Measurements from ENCODE around the gene NT5M.
"Not testable (repeated sequence)": the region's sequence is repeated elsewhere in the genome, so short reads cannot be mapped to it uniquely, and the experiment has no call there.

Gene NT5M

DNA sequence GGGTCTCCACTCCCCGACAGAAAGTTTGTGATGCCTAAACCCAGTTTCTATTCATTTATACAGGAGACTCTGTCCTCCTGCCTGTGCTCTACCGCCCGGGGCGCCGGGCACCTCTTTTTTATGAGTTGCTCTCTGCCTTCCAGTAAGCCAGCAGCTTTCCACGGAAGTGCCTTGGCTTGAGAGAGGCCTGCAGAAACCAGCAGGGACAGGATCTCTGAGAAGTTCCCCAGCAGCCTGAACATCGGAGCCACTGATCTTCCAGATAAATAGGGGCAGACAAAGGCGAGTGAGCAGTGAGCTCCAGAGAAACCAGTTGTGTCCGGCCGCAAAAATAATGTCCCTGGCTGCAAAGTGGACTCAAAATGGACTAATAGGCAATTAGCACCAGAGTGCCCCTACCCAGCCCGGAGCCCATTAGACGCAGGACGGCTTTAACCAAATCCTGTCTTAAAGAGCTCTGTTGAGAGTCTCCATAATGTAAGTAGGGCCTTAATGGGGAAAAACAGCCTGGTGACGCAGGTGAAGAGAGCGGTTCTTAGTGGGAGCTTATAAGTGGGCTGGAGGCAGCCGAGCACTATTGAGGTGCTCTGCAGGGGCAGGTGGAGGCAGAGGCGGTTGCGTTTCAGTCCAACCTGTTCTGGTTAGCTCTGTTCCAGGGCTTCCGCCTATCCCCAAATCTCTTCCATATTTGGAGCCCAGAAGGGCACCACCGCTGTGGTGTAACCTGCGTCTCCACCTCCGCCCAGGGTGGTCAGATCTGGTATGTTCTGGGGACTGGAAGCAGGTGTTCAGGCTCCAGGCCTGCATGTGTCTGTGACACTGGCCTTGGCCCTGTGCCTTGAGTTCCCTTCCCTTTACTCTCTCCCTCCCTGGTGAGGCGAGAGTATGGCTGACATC lies 74.1 kb downstream of the NT5M start:
- DNase-seq (ENCODE audit: low read depth, low spot score): no peak

DNA sequence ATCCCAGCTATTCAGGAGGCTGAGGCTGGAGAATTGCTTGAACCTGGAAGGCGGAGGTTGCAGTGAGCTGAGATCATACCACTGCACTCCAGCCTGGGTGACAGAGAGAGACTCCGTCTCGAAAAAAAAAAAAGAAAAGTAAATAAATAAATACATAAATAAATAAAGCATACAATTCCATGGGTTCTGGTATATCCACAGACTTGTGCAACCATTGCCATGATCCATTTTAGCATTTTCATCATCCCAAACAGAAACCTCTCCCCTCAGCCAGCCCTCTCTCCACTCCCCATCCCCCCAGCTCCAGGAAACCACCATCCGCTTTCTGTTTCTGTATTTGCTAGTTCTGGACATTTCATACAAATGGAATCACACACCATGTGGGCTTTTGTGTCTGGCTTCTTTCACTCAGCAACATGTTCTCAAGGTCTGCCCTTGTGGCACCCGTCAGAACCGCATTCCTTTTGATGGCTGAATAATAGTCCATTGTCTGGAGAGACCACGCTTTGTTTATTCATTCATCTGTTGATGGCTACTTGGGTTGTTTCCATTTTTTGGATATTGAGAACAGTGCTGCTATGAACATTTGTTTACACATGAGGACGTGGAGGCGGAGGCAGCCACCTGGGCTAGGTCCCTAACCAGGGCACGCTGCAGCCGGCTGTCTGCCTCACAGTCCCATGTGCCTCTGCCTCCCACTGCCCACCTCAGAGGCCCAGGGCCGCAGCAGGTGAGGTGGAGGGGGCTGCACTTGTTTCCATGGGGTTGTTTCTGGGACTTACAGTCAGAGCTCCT lies 76.2 kb downstream of the NT5M start:
- no peak for DNase-seq (ENCODE audit: low read depth, low spot score)

DNA sequence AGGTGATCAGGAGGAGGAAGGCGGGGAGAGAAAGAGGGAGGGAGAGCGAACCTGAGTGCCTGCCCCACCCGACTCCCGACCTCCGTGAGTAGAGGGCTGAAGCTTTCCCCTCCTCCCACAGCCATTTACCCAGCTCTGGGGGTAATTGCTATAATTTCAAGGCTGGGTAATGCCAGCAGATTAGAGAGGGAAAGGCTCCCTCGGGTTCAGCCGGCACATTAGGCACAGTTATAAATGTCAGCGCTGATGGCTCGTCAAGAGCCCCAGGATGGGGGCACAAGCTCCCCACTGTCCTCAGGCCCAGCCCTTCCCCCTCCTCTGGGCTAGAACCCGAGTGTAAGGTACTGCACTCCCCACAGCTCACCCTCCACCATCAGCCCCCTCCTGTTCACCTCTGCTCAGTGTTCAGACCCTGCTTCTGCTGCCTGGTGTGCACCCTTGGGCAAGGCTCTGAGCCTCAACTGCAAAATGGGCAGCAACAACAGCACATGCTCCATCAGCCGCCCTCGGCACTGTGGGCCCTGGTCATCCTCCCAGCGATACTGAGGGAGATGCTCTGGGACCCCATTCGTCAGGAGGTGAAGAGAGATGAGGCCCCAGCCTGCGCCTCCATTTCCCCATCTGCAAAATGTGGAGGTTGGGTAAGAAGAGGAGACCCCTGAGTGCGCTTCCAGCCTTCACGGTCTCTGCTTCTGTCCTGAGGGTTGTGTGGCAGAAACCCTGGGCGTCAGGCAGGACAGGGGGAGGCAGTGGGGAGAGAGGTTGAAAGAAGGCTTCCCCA lies 77.2 kb downstream of the NT5M start:
- DNase-seq (ENCODE audit: low read depth, low spot score): no peak

DNA sequence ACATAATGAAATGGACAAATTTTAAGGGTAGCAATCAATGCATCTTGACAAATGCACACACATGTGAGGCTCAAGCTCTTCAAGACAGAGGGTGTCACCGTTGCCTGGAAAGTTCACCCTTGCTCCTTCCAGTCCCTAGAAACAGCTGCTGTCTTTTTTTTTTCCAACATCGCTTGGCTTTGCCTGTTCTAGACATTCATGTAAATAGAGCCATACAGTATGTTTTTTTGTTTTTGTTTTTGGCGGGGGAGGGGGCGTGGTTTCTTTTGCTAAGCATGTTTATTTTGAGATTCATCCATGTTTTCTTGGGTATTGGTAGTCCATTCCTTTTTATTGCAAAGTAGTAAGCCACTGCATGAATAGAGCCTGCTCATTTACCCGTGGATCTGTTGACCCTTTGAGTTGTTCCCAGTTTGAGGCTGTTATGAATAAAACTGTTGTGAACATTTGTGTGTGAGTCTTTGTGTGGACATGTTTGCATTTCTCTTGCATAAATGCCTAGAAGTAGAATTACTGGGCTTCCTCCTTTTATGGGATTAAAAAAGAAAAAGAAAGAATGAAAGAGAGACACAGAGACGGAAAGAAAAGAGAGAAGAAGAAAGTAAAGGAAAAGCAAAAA lies 78.4 kb downstream of the NT5M start:
- no peak for DNase-seq (ENCODE audit: low read depth, low spot score)

DNA sequence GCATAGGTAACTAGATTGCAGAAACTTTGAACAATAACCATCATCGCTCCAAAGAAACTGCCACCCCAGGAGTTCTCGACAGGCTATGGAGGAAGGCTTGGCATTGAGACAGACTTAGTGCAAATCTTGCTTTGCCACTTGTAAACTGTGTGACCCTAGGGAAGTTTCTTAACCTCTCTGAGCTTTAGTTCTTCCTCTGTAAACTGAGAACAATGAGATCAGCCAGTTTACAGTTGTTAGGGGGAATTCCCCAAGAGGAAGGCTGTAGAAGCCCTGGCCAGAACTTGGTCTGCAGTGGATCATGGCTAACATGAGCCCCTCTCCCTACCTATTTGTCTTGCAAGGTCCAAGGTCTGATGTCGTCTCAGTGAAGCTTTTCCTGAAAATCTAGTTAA lies 78.9 kb downstream of the NT5M start:
- DNase-seq (ENCODE audit: low read depth, low spot score): no peak

DNA sequence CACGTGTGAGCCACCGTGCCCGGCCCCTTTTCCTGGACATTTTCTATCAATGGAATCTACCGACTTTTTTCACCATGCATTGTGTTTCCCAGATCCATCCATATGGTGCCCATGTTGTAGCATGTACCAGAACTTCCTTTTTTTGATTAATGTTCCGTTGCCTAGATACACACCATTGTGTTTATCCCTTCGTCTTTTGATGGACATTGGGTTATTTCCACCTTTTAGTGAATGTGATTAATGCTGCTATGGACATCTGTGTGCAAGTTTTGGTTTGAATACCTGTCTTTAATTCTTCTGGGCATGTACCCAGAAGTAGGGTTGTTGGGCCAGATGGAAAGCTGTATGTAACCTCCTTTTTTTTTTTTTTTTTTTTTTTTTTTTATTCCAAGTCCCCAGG lies 79.8 kb downstream of the NT5M start:
- DNase-seq (ENCODE audit: low read depth, low spot score): no peak

DNA sequence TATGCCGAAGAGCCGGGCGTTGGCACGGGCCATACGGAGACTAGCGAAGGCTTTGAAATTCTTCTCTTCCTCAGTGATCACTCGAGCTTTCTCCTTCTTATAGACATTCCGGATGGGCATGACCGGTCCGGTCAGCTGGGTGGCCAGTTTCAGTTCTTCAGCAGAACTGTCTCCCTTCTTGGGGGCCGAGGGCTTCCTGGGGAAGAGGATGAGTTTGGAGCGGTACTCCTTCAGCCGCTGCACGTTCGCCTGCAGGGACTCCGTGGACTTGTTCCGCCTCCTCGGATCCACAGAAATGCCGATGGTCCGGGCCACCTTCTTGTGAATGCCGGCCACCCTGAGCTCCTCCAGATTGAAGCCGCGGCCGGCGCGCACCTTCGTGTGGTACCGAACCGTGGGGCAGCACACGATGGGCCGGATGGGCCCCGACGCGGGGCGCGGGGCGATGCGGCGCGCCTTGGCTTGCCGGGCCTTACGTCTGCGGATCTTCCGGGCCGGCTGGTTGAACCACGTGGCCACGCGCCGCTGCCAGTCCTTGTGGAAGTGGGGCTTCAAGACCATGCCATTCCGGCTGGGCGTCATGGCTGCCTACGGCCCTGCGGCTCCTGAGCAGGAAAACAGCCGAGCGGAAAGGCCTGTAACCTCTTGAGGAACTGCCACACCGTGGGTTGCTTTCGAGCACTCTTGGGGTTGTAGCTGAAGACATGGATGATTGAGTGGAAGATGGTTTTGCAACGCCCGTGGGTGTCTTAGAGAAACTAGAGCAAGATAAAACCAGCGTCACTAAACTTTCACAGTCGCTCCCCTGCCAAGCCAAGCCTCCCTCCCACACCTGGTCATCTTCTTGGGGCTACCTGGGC lies 80.5 kb downstream of the NT5M start:
- not testable (repeated sequence) for DNase-seq (ENCODE audit: low read depth, low spot score)

DNA sequence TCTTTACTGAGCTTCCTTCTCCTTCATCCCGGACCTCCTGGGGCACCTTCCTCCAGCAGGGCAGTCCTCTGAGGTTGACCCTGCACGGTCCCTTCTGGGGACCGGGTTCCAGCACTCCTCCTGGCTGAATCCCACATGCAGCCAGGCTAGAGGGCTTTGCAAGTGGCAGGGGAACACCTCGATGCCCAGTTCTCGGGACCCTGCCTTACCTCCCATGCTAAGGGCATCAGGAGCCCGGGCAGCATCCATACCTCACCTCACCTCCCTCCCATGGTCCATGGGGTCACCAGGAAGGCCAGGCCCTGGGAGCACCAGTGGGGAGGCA lies 81.1 kb downstream of the NT5M start:
- no peak for DNase-seq (ENCODE audit: low read depth, low spot score)

DNA sequence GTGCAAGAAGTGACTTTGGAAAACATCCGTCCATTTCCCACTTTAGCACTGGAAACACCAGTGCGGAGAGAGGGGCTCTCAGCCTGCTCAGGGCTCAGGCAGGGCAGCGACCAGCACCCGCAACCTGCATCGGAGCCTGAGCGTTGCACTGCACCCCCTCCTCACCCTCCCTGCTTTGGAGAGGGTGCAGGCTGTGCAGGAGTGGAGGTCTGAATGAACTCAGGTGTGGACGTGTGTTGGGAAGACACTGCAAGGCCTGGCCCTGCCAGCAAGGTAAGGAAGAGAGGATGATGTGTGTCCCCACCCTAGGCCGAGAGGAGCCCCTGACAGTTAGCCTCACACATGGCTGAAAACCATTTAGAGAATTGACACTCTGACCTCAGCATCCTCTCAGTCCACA lies 81.8 kb downstream of the NT5M start:
- no peak for DNase-seq (ENCODE audit: low read depth, low spot score)

DNA sequence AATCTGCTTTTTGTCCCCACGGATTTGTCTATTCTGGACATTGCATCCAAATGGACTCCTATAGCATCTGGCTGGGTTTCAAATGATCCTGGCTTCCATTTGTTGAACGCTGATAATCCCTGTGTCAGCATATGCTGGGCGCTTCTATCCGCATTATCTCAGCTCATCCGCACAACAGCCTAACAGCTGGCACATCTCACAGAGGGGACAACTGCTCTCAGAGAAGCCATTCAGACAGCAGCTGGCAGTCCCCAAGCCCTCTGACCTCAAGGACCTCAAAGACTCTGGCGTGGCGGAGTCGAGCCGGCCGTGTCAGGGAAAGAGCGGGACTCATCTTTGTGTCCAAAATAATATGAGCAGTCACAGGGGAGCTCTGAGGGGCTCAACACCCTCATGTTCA lies 82.3 kb downstream of the NT5M start:
- no peak for DNase-seq (ENCODE audit: low read depth, low spot score)

DNA sequence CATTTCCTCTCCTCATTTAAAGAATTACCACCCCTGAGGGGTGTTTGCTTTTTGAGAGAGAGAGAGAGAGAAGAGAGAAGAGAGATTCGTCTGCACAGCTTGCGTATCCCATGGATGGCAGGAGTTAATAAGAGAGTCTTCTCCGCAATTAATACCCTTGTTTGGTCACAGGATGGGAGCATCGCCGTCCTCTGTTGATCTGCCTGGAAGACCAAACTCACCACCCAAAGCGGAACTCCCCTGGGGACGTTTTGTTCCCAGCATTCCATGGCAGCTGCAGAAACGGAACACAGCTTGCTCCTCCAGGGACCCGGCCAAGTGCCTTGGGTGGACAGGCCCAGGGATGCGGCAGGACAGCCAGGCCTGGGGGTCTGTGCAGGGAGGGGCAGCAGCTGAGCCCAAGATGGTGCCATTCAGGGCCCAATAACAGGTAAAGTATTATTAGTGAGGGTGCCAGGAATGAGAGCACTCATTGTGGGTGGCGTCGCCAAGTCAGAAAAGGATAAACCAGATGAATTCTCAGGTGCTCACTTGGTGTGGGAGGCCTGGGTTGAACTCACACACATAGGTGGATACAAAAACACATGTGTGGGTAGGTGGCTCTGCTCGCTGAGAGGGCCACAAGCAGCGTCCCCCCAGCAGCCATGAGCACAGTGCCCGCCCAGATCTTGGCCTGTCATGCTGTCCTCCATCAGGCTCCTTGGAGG lies 83.1 kb downstream of the NT5M start:
- no peak for DNase-seq (ENCODE audit: low read depth, low spot score)

DNA sequence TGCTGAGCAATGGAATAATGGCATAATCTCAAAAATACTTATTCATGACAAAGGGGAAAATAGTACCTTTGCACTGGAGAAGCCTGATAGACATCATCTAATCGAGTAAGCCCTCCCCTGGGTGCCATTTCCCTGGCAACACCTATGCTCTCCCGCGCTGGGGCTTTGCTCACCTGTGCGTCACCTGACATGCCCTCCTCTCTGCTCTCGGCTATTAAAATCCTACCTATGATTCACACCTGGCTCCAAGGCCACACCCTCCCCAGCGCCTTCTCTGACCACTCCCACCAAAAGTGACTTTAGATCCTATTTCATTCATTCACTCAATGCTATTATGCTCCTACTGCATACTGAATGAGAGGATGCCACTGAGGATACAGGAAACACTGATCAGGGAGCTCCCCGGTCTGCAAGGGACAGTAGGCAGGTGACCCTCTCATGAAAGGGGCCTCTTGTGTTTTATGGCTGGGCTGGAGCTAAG lies 83.9 kb downstream of the NT5M start:
- no peak for DNase-seq (ENCODE audit: low read depth, low spot score)

DNA sequence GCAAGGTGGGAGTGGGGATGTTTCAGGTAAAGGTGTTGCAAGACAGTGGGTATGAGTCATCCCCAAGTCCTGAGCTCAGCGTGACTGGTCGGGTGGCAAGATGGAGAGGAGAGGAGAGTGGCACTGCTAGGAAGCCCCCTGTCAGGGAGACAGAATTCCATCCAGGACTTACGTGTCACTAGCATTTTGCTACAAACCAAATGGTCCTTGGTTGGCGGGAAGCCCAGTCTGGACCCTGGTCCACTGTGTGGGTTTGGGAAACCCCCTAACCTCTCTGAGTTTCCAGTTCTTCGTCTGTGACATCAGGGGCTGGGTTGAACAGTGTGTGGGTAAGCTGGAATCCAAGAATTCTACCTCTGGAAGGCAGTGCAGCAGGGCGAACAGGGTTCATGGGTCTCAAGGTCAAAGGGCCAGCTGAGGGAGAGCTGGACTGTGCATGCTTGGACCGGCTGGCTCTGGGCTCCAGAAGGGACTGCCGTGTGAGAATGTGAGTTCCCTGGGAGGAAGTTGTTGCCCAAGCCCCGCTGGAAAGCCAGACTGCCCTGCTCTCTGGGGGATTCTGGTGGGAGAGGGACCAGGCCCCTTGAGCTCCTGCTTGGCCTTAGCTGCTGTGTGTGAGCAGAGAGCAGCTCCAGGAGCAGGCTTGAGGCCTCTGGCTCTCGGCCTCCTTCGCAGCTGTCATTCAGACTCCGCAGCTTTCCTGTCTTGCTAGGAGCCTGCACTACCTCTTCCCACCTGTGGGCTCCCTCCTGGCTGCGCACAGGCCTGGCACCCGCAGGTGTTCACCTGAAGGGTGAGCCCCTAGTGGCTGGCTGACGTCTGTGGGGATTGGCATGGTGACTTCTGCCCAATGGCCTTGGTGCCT lies 84.6 kb downstream of the NT5M start:
- DNase-seq (ENCODE audit: low read depth, low spot score): no peak

DNA sequence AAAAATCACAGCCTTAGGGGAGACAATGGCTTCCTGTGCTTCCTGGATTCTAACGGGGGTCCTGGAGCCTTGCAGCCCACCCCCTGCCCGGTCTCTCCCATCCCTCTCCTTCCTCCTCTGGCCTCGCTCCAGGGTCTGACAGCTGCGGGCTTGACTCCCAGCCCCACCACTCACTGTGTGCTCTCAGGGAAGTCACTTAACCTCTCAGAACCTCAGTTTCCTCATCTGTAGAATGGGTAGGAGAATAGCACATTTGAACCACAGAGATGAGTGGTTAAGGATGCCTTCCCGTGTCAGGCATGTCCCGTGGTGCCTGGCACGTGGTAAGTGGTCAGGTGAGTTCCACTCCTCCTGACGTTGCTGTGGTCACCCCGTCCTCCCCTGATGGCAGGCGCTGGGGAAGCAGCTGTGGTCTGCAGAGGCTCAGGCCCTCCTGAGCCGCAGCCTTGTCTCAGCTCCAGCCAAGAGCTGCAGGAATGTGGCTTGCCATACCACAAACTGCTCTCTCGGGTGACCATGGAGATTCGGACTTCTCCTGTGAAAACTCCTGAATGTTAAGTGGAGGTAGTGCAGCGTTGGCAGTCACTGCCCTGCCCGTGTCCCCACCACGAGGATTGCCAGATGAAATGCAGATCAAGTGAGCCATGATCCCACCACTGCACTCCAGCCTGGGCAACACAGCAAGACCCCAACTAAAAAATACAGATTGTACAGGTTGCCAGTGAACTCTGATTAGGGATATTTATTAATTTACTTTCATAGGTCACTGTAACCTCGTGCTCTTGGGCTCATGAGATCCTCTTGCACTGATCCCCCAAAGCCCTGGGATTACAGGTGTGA lies 85.7 kb downstream of the NT5M start:
- DNase-seq (ENCODE audit: low read depth, low spot score): no peak

DNA sequence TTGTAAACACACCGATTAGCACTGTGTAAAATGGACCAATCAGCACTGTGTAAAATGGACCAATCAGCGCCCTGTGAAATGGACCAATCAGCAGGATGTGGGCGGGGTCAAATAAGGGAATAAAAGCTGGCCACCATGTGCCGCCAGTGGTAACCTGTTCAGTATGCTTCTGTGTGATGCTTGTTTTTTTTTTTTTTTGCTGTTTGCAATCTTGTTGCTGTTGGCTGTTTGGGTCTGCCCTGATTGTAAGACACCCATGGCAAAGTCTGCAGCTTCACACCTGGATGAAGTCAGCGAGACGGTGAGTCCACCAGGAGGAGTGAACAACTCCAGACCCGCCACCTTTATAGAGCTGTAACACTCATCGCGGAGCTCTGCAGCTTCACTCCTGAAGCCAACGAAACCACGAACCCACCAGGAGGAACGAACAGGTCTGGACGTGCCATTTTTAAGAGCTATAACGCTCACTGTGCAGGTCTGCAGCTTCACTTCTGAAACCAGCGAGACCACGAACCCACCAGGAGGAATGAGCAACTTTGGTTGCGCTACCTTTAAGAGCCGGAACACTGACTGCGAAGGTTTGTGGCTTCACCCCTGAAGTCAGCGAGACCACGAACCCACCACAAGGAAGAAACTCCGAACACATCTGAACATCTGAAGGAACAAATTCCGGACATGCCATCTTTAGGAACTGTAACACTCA lies 88.6 kb downstream of the NT5M start:
- peak; percentile 33 for DNase-seq (ENCODE audit: low read depth, low spot score)

DNA sequence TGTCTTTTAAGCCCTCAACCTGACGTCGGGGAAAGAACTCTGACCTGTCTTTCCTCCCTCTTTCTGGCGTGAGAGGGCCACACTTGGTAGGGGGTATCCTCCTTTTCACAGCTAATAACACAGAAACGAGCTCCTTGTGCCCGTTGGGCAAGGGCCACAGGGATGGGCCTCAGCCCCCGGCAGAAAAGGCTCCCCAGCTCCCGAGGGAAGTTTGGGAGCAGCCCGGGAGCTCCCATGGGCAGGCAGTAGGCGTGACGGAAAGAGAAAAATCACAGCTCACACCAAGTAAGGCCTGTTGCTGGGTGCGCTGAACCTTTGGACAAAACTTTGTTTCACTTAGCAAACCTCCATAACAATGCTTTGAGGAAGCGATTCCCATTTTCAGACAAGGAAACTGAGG lies 90.8 kb downstream of the NT5M start:
- no peak for DNase-seq (ENCODE audit: low read depth, low spot score)

DNA sequence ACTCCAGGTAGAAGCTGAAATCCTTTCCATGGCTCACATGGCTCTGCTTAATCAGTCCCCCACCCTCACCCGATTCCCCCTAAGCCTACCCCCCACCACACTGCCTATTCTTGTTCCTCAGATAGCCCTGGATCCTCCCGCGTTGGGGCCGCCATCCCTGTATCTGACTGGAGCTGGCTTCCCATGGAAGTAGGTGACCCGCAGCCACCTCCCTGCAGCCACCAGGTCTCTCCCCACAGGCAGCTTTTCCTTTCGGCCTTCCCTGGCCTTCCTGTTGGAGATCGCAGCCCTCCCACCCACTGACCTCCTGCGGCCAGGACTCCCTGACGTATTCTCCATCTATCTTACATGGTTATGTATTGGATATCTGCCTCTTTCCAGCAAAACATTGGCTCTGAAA lies 91.3 kb downstream of the NT5M start:
- no peak for DNase-seq (ENCODE audit: low read depth, low spot score)

Measured in activated CD4-positive, CD25-positive, alpha-beta regulatory T cell treated with anti-CD3 and anti-CD28 coated beads, Interleukin-2, amount 50 U/mL, for 16 hours (primary cell).